Nephron (organoid): Measurements from ENCODE around the gene PPFIBP1.

Experiments
- H3K27ac Mint-ChIP-seq, 3 experiments: 2 replicates each; pipeline ENCODE4 v1.8.0; 2020; ENCODE audit warnings: mixed read lengths in 3 of 3, mild to moderate bottlenecking in 2 of 3, moderate library complexity in 1 of 3
- H3K27me3 Mint-ChIP-seq: 2 replicates; pipeline ENCODE4 v1.8.0; 2021; ENCODE audit warnings: low read depth, mild to moderate bottlenecking, moderate library complexity, mixed read lengths
- H3K36me3 Mint-ChIP-seq: 2 replicates; pipeline ENCODE4 v1.8.0; 2020; ENCODE audit warnings: low read depth, mixed read lengths
- H3K4me1 Mint-ChIP-seq: 2 replicates; pipeline ENCODE4 v1.8.0; 2020; ENCODE audit warnings: mixed read lengths
- H3K4me3 Mint-ChIP-seq, 3 experiments: 2 replicates each; pipeline ENCODE4 v1.8.0; 2020; ENCODE audit warnings: mild to moderate bottlenecking in 3 of 3, mixed read lengths in 3 of 3, moderate library complexity in 2 of 3
- H3K9me3 Mint-ChIP-seq: 2 replicates; pipeline ENCODE4 v1.8.0; 2020; ENCODE audit warnings: mixed read lengths
- TF ChIP-seq, protein P1 (sequence below), 3 experiments: fragments of 200-600 bp; sonication (generic); IDR thresholded peaks; one replicate each; pipeline ENCODE4 v1.5.0; 2021; ENCODE audit warnings: antibody characterized with exemption in 3 of 3; ENCODE audit not compliant: unreplicated experiment in 3 of 3

The PPFIBP1 gene

DNA sequence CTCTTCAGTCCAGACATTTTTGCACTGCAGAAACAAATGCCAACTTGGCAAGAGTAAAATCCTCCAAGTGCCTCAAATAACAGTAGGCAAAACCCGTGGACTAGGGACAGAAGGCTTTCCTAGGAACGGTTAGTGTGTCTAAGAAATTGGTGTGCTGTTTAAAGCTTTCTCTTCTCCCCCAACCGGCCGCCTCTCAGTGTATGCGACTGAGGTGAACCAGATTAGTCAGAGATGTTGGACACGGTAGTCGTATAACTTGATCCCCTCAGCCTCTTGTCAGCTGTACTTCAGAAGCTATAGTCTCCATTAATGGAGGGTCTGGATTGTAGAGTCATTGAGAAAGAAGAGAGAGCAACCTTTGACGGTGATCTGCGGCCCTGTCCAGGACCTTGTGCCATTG lies 21.7 kb downstream of the PPFIBP1 start:
- Mint-ChIP-seq H3K27me3 (no peaks in the 10 kb centered on the region), H3K4me3 (no peak overlapping the region)

DNA sequence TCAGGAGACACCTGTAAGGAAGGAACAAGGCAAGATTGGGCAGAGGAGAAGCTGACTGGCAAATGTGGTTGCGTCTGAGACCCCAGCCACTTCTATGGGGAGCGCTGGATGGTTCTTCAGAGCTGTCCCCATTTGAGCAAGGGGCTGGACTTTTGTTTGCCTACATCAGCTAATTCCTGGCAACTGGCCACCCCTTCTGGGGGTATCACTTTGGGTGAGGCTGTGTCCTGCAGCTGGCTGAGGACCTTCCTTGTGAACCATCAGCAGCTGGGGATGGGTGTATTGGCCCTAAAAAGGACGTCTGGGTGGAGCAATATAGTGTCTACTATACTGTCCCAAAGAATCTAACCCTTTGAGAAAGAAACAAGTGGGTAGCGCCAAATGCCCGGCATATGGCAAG lies 23.6 kb downstream of the PPFIBP1 start:
- Mint-ChIP-seq H3K27ac (no peak overlapping the region), H3K27me3 (no peaks in the 10 kb centered on the region), H3K4me1 (peaks cover 49% of the 10 kb centered on the region), H3K9me3 (peaks cover 4% of the 10 kb centered on the region), H3K36me3 (peaks cover 7% of the 10 kb centered on the region), H3K4me3 (no peak overlapping the region)
- TF ChIP-seq, protein P1, sequence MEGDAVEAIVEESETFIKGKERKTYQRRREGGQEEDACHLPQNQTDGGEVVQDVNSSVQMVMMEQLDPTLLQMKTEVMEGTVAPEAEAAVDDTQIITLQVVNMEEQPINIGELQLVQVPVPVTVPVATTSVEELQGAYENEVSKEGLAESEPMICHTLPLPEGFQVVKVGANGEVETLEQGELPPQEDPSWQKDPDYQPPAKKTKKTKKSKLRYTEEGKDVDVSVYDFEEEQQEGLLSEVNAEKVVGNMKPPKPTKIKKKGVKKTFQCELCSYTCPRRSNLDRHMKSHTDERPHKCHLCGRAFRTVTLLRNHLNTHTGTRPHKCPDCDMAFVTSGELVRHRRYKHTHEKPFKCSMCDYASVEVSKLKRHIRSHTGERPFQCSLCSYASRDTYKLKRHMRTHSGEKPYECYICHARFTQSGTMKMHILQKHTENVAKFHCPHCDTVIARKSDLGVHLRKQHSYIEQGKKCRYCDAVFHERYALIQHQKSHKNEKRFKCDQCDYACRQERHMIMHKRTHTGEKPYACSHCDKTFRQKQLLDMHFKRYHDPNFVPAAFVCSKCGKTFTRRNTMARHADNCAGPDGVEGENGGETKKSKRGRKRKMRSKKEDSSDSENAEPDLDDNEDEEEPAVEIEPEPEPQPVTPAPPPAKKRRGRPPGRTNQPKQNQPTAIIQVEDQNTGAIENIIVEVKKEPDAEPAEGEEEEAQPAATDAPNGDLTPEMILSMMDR (IDR thresholded peaks at IDR 0.05; ENCODE audit: unreplicated experiment in 3 of 3): no peak

More for the DNA sequence above, 21.7 kb downstream of the PPFIBP1 start:
- H3K9me3 Mint-ChIP-seq: peaks cover 4% of the 10 kb centered on the region
- TF ChIP-seq, protein P1 (IDR thresholded peaks at IDR 0.05; ENCODE audit: unreplicated experiment in 3 of 3): no peak
- H3K4me1 Mint-ChIP-seq: peaks cover 54% of the 10 kb centered on the region
- H3K27ac Mint-ChIP-seq: no peak overlapping the region
- peaks cover 13% of the 10 kb centered on the region for H3K36me3 Mint-ChIP-seq

DNA sequence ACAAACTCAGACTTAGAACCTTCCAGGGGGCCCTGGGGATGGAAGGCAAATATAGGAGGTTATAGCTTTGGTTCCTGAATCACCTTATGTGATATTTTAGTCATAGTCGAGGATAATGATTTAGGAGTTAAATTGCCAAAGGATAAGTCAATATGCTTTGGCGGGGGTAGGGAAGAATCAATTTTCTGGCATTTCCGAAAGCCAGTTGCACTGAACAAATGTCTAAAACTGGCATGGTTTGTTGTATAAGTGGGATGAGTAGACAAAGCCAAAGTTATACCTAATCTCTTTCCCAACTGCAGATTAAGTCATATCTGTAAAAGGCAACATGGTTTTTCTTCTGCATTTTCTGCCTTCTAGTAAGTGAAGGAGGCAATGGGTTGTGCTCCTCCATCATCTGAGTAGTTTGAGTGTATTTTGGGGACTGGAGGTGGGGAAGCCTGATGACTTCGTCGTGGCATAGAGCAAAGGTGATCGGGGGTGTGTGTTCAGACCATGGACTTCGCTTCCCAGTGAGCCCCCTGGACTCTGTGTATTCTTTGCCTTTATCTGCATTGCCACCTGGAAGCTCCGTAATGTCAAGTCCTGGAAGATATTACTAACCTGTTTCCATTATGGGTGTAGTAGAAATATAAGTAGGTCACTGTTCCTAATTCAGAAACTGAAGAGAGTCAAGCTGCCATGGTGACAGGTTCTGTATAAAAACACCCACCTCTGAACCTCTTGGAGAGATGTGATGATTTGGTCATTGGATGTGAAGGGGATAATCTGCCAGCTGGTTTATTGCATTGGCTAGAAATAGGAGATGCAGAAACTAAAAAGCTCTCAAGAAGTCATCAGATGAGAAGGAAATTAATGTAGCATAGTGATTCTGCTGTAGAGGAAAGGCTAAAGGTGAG lies 24.5 kb downstream of the PPFIBP1 start:
- Mint-ChIP-seq H3K36me3 (peaks cover 7% of the 10 kb centered on the region), H3K9me3 (peaks cover 4% of the 10 kb centered on the region), H3K27me3 (no peaks in the 10 kb centered on the region), H3K4me3 (no peak overlapping the region), H3K27ac (peak overlapping the region; percentile 47 to 50 (median 47)), H3K4me1 (peaks cover 57% of the 10 kb centered on the region)
- TF ChIP-seq, protein P1 (IDR thresholded peaks at IDR 0.05; ENCODE audit: unreplicated experiment in 3 of 3): no peak

DNA sequence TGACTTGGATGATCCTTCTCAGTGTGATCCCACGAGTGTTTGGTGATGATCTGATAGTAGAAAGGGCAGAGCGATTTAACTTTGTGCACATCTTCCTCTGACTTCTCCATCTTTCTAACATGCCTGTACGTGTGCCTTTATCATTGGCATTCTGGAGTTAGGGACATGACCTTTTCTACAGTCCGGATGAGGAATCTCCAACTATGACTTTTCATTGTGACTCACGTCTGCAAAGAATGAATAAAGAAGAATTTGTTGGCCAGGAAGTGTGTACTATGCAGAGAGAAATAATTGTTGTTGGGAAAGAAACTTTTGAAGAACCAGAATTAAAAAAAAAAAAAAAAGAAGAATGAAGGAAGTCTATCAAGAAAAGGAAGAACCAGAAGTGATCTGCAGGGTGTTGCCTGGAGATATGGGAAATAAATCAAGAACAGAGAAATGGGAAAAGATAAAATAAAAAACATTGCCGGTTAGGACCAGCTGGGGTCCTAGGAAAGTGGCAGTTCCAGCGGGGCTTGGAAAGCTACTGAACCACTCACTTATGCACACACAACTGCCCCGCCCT lies 25.3 kb downstream of the PPFIBP1 start:
- peaks cover 4% of the 10 kb centered on the region for H3K36me3 Mint-ChIP-seq
- H3K4me1 Mint-ChIP-seq: peaks cover 62% of the 10 kb centered on the region
- H3K9me3 Mint-ChIP-seq: peaks cover 3% of the 10 kb centered on the region
- TF ChIP-seq, protein P1 (IDR thresholded peaks at IDR 0.05; ENCODE audit: unreplicated experiment in 3 of 3): no peak
- peak overlapping the region; percentile 0 to 15 (median 11) for H3K4me3 Mint-ChIP-seq
- H3K27me3 Mint-ChIP-seq: no peaks in the 10 kb centered on the region
- H3K27ac Mint-ChIP-seq: peak overlapping the region; percentile 47 to 50 (median 47)

DNA sequence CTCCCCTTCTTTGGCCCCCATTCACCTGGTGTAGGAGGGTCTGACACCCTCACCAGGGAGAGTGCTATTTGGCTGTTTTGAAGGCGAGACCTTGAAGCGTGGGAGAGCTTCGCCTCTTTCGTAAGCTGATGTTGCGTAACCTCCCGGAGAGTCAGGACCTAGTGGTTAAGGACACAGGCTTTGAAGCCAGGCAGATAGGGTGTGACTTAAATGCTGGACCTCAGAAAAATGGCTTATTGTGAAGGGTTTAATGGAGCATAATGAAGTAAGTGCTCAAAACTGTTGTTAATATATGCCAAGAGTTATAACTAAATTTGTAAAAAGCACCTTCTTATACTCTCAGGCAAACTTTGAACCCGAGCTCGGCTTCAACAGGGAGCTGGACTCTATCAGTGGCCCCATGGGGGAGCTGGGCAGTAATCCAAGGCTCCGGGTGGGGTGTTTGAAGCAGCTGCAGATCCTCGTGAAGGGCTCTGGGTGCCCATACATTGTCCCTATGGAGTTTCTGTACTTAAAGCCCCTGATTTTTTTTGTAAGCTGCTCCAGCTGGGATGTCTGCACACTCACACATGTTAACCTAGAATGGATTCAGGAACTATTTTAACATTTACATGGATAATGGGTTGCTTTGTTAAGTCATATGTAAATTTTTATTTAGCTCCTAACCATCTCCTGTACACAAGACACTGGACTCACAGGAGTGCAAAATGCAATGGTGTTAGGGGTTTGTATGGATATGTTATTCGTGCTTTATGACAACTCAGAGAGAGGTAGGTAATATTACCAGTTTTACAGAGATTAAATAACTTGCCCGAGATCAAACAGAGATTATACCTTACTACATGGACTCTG lies 26.0 kb downstream of the PPFIBP1 start:
- TF ChIP-seq, protein P1 (IDR thresholded peaks at IDR 0.05; ENCODE audit: unreplicated experiment in 3 of 3): no peak
- H3K27me3 Mint-ChIP-seq: no peaks in the 10 kb centered on the region

More for the DNA sequence above, 26.0 kb downstream of the PPFIBP1 start:
- H3K4me1 Mint-ChIP-seq: peaks cover 66% of the 10 kb centered on the region
- H3K27ac Mint-ChIP-seq: peak overlapping the region; percentile 47 to 64 (median 50)
- H3K36me3 Mint-ChIP-seq: no peaks in the 10 kb centered on the region
- no peaks in the 10 kb centered on the region for H3K9me3 Mint-ChIP-seq
- peak overlapping the region in 1 of 3 experiments; percentile 15 for H3K4me3 Mint-ChIP-seq
